ENCODE data around the gene PDE4DIP. TPM values are rescaled to one million over a fixed set of nuclear protein-coding genes. Genes with fewer than 3 reads are reported as not detected.
"Not testable (repeated sequence)": the region's sequence is repeated elsewhere in the genome, so short reads cannot be mapped to it uniquely, and the experiment has no call there.

The PDE4DIP gene
- polyA plus RNA-seq, 4 donors: 31.9 to 50.8 (median 37.1) TPM

DNA sequence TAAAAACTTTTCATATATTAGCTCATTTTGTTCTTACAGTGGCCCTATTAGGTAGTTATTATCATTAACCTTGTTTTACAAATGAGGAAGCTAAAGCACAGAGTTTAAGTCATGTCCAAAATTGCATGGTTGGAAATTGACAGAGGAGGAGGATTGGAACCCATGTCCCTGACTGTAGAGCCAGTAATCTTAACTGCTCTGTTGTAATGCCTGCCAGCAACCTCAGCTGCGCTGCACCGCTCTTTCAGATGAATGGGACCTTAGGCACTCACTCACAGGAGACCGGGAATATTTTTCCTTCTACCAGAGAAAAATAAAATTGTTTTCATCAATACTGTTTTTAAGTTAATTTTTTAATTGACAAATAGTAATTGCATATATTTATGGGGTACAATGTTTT lies 14.9 kb upstream of the PDE4DIP start:
- not testable (repeated sequence) for H3K36me3 ChIP-seq (ENCODE audit: control insufficient read depth in 3 of 3, insufficient read depth in 2 of 3, low read depth in 1 of 3, low read length in 3 of 3); H3K27ac ChIP-seq (ENCODE audit: low read depth in 1 of 3, low read length in 2 of 3); DNase-seq; H3K4me3 ChIP-seq (ENCODE audit: low read depth in 1 of 3, low read length in 3 of 3); H3K4me1 ChIP-seq (ENCODE audit: control insufficient read depth in 3 of 3, insufficient read depth in 2 of 3, low read depth in 1 of 3, low read length in 2 of 3); FAIRE-seq; H3K9me3 ChIP-seq (ENCODE audit: control insufficient read depth in 2 of 2, insufficient read depth in 1 of 2, low read depth in 1 of 2, low read length in 1 of 2); H3K27me3 ChIP-seq (ENCODE audit: control insufficient read depth in 3 of 3, insufficient read depth in 3 of 3, low read length in 3 of 3)
- no CpG with 5 or more reads among the region's 3 CpGs for WGBS, 3 donors

DNA sequence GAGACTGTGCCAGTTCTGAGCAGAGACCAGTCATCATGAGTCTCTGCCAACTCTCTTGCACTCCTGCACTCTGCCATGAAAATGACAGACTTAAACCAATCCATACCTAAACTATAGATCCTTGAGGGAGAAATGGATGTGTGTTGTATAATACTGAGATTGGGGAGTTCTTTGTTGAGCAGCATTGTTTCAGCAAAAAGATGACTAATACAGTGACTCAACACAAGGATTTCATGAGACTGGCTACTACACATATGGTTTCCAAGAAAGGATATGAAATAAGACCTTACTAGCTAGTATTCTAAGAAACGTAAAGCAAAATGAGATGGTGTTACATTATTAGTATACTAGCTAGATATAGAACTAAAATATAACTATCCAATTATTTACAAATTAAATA lies 3.0 kb upstream of the PDE4DIP start:
- WGBS, 3 donors: 83% methylated on average over 1 of the region's 1 CpG; no CpG with 5 or more reads in 2 of the 3 donors
- not testable (repeated sequence) for FAIRE-seq

DNA sequence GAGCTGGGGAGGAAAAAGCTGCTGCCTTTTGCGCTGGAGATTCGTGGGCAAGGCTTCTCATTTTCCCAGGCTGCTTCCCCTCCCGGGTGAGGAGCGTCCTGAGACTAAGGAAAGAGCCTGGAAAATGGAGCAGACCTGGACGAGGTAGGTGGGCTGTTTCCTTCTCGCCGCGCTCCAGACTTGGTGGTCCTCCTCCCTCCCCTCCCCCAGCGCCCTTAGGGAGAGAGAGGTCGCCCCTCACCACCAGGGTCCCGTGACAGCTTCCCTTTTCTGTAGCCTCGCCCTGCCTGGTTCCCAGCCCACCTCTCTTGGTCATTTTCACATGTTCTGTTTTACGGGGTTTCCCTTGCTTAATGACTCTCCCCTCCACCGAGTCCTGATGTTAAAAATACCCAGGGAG lies 423 bp downstream of the PDE4DIP start:
- not testable (repeated sequence) for FAIRE-seq, DNase-seq
- WGBS, 3 donors: no CpG with 5 or more reads among the region's 14 CpGs

More for the DNA sequence above, 3.0 kb upstream of the PDE4DIP start:
- not testable (repeated sequence) for H3K9me3 ChIP-seq (ENCODE audit: control insufficient read depth in 2 of 2, insufficient read depth in 1 of 2, low read depth in 1 of 2, low read length in 1 of 2); H3K36me3 ChIP-seq (ENCODE audit: control insufficient read depth in 3 of 3, insufficient read depth in 2 of 3, low read depth in 1 of 3, low read length in 3 of 3); H3K4me3 ChIP-seq (ENCODE audit: low read depth in 1 of 3, low read length in 3 of 3); H3K27me3 ChIP-seq (ENCODE audit: control insufficient read depth in 3 of 3, insufficient read depth in 3 of 3, low read length in 3 of 3); DNase-seq; H3K4me1 ChIP-seq (ENCODE audit: control insufficient read depth in 3 of 3, insufficient read depth in 2 of 3, low read depth in 1 of 3, low read length in 2 of 3); H3K27ac ChIP-seq (ENCODE audit: low read depth in 1 of 3, low read length in 2 of 3)

DNA sequence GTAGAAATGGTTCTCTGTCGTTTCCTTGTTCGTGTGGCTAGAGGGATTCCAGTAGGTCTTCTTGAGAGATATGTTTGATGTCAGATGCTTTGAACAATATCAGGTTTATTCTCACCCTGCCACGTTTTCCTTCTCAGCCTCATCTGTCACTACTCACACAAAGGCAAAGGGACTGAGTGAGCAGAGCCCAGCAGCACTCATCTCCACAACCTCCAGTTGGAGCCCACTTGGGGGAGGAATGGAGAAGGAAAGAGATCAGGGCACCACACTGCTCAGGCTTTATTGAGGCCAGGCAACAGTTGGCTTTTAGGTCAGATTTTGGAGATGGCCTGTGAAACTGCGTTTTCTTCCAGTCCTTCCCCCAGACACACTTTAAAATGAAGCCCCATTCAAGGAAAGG lies 840 bp downstream of the PDE4DIP start:
- DNase-seq; H3K36me3 ChIP-seq (ENCODE audit: control insufficient read depth in 3 of 3, insufficient read depth in 2 of 3, low read depth in 1 of 3, low read length in 3 of 3); H3K9me3 ChIP-seq (ENCODE audit: control insufficient read depth in 2 of 2, insufficient read depth in 1 of 2, low read depth in 1 of 2, low read length in 1 of 2); H3K27ac ChIP-seq (ENCODE audit: low read depth in 1 of 3, low read length in 2 of 3); H3K4me3 ChIP-seq (ENCODE audit: low read depth in 1 of 3, low read length in 3 of 3); H3K4me1 ChIP-seq (ENCODE audit: control insufficient read depth in 3 of 3, insufficient read depth in 2 of 3, low read depth in 1 of 3, low read length in 2 of 3); H3K27me3 ChIP-seq (ENCODE audit: control insufficient read depth in 3 of 3, insufficient read depth in 3 of 3, low read length in 3 of 3); FAIRE-seq: not testable (repeated sequence)
- no CpG with 5 or more reads among the region's 4 CpGs for WGBS, 3 donors

More for the DNA sequence above, 423 bp downstream of the PDE4DIP start:
- H3K36me3 ChIP-seq (ENCODE audit: control insufficient read depth in 3 of 3, insufficient read depth in 2 of 3, low read depth in 1 of 3, low read length in 3 of 3); H3K27me3 ChIP-seq (ENCODE audit: control insufficient read depth in 3 of 3, insufficient read depth in 3 of 3, low read length in 3 of 3); H3K4me1 ChIP-seq (ENCODE audit: control insufficient read depth in 3 of 3, insufficient read depth in 2 of 3, low read depth in 1 of 3, low read length in 2 of 3); H3K27ac ChIP-seq (ENCODE audit: low read depth in 1 of 3, low read length in 2 of 3); H3K9me3 ChIP-seq (ENCODE audit: control insufficient read depth in 2 of 2, insufficient read depth in 1 of 2, low read depth in 1 of 2, low read length in 1 of 2); H3K4me3 ChIP-seq (ENCODE audit: low read depth in 1 of 3, low read length in 3 of 3): not testable (repeated sequence)

DNA sequence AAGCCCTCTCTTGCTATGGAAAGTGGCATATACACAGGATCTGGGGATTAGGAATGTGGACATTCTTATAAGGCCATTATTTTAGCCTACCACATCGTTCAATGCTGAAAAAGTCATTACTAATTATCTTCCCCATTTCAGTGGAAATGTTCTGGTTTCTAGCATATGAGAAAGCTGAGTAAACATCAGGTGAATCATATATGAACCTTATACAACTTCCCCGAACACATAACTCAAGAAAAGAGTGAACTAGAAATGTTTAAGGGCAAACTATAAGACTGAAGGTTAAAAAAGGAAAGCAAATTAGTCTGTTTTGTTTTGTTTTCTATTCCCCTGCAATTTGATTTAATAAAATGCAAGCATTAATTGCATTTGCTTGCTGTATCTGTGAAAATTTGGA lies 6.1 kb downstream of the PDE4DIP start:
- not testable (repeated sequence) for H3K36me3 ChIP-seq (ENCODE audit: control insufficient read depth in 3 of 3, insufficient read depth in 2 of 3, low read depth in 1 of 3, low read length in 3 of 3); H3K4me3 ChIP-seq (ENCODE audit: low read depth in 1 of 3, low read length in 3 of 3); H3K27me3 ChIP-seq (ENCODE audit: control insufficient read depth in 3 of 3, insufficient read depth in 3 of 3, low read length in 3 of 3)

DNA sequence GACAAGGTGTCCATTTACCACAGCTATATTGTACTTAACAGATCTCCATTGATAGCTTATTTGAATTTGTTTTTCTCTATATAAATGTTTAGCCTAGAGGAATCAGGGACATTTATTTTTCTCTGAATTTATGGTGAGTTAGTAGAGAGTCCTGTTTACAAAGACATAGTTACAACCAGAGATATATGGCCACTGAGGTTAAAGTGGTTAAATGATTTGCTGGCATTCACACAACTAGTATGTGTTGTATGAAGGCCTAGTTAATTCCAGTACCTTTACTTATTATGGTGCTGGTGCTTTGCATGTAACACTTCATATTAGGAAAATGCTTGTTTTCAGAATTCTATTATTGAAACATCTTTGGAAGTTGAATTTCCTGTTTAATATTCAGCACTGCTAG lies 6.6 kb downstream of the PDE4DIP start:
- not testable (repeated sequence) for H3K27ac ChIP-seq (ENCODE audit: low read depth in 1 of 3, low read length in 2 of 3); H3K4me1 ChIP-seq (ENCODE audit: control insufficient read depth in 3 of 3, insufficient read depth in 2 of 3, low read depth in 1 of 3, low read length in 2 of 3); DNase-seq; H3K36me3 ChIP-seq (ENCODE audit: control insufficient read depth in 3 of 3, insufficient read depth in 2 of 3, low read depth in 1 of 3, low read length in 3 of 3); H3K9me3 ChIP-seq (ENCODE audit: control insufficient read depth in 2 of 2, insufficient read depth in 1 of 2, low read depth in 1 of 2, low read length in 1 of 2); H3K27me3 ChIP-seq (ENCODE audit: control insufficient read depth in 3 of 3, insufficient read depth in 3 of 3, low read length in 3 of 3); H3K4me3 ChIP-seq (ENCODE audit: low read depth in 1 of 3, low read length in 3 of 3); FAIRE-seq

More for the DNA sequence above, 6.1 kb downstream of the PDE4DIP start:
- not testable (repeated sequence) for DNase-seq; H3K4me1 ChIP-seq (ENCODE audit: control insufficient read depth in 3 of 3, insufficient read depth in 2 of 3, low read depth in 1 of 3, low read length in 2 of 3); H3K9me3 ChIP-seq (ENCODE audit: control insufficient read depth in 2 of 2, insufficient read depth in 1 of 2, low read depth in 1 of 2, low read length in 1 of 2); FAIRE-seq; H3K27ac ChIP-seq (ENCODE audit: low read depth in 1 of 3, low read length in 2 of 3)
- WGBS, 3 donors: no CpG with 5 or more reads among the region's 2 CpGs

DNA sequence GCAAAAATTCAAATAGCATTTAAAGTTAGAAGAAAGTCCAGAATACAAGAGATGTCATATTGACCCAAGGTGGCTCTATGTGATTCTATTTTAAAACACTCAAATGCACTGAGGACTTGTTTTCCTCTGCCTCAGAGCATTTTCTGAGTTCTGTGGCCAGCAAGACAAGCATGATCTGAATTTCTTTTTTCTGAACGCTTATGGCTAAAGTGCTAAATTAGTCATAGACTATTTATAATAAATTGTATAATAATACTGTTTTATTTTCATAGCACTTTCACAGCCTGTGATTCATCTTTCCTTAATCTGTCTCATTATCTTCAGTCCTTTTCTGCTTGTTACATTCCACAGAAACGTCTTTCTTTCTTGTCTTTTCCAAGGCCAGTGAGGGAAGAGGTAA lies 7.5 kb downstream of the PDE4DIP start:
- H3K36me3 ChIP-seq (ENCODE audit: control insufficient read depth in 3 of 3, insufficient read depth in 2 of 3, low read depth in 1 of 3, low read length in 3 of 3); FAIRE-seq; H3K27ac ChIP-seq (ENCODE audit: low read depth in 1 of 3, low read length in 2 of 3); H3K9me3 ChIP-seq (ENCODE audit: control insufficient read depth in 2 of 2, insufficient read depth in 1 of 2, low read depth in 1 of 2, low read length in 1 of 2); H3K4me3 ChIP-seq (ENCODE audit: low read depth in 1 of 3, low read length in 3 of 3); H3K27me3 ChIP-seq (ENCODE audit: control insufficient read depth in 3 of 3, insufficient read depth in 3 of 3, low read length in 3 of 3); H3K4me1 ChIP-seq (ENCODE audit: control insufficient read depth in 3 of 3, insufficient read depth in 2 of 3, low read depth in 1 of 3, low read length in 2 of 3); DNase-seq: not testable (repeated sequence)
- WGBS, 3 donors: no CpG with 5 or more reads among the region's 2 CpGs

DNA sequence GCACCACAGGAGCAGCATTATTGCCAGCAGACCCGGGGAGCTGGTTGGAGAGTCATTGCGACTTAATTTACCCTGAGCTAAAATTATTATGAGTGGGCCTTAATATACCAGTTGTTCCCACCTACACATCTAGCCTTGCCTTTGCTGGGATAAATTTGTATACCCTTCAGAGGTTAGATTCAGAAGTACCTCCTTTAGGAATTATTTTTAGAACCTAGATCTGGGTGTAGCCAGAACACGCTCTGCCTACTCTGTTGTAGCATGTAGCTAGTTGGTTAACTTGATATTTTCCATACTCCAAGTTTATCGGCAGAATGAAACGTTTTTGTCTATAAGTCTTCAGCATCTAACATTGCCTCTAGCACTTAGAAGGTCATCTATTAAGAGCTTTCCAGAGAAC lies 9.1 kb downstream of the PDE4DIP start:
- not testable (repeated sequence) for DNase-seq; H3K4me1 ChIP-seq (ENCODE audit: control insufficient read depth in 3 of 3, insufficient read depth in 2 of 3, low read depth in 1 of 3, low read length in 2 of 3); H3K27ac ChIP-seq (ENCODE audit: low read depth in 1 of 3, low read length in 2 of 3); H3K4me3 ChIP-seq (ENCODE audit: low read depth in 1 of 3, low read length in 3 of 3); H3K9me3 ChIP-seq (ENCODE audit: control insufficient read depth in 2 of 2, insufficient read depth in 1 of 2, low read depth in 1 of 2, low read length in 1 of 2); H3K36me3 ChIP-seq (ENCODE audit: control insufficient read depth in 3 of 3, insufficient read depth in 2 of 3, low read depth in 1 of 3, low read length in 3 of 3); H3K27me3 ChIP-seq (ENCODE audit: control insufficient read depth in 3 of 3, insufficient read depth in 3 of 3, low read length in 3 of 3); FAIRE-seq
- no CpG with 5 or more reads among the region's 5 CpGs for WGBS, 3 donors

DNA sequence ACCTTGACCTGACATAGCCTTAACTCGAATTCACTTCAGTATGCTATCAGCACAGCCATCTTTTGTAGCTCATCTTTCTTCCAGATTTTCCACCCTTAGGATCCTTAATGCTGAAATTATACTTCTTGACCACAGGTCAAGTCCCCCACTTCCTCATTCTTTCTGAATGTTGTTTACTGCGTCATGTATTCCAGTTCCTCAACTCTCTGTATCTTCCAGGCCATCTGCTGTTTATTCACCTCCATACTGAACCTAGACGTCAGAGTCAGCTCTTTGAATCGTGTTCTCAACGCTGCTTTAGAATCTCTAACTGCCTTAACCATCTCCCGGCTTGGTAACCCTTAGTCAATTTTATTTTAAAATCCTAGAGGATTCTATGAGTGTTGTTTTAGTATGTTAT lies 9.8 kb downstream of the PDE4DIP start:
- not testable (repeated sequence) for H3K9me3 ChIP-seq (ENCODE audit: control insufficient read depth in 2 of 2, insufficient read depth in 1 of 2, low read depth in 1 of 2, low read length in 1 of 2); H3K27me3 ChIP-seq (ENCODE audit: control insufficient read depth in 3 of 3, insufficient read depth in 3 of 3, low read length in 3 of 3); H3K4me1 ChIP-seq (ENCODE audit: control insufficient read depth in 3 of 3, insufficient read depth in 2 of 3, low read depth in 1 of 3, low read length in 2 of 3); H3K36me3 ChIP-seq (ENCODE audit: control insufficient read depth in 3 of 3, insufficient read depth in 2 of 3, low read depth in 1 of 3, low read length in 3 of 3); H3K4me3 ChIP-seq (ENCODE audit: low read depth in 1 of 3, low read length in 3 of 3); DNase-seq; FAIRE-seq; H3K27ac ChIP-seq (ENCODE audit: low read depth in 1 of 3, low read length in 2 of 3)
- WGBS, 3 donors: no CpG with 5 or more reads among the region's 6 CpGs
